Stimulated activated CD8-positive, alpha-beta memory T cell treated with anti-CD3 and anti-CD28 coated beads, Interleukin-12 subunit alpha, Interleukin-12 subunit beta, amount 100 ng/mL, for 4 hours (primary cell): Measurements from ENCODE around the gene FCF1.

Experiments
- DNase-seq: peaks from one replicate; pipeline ENCODE4 v3.0.0-alpha.2; 2020; ENCODE audit warnings: low read depth

Gene FCF1

DNA sequence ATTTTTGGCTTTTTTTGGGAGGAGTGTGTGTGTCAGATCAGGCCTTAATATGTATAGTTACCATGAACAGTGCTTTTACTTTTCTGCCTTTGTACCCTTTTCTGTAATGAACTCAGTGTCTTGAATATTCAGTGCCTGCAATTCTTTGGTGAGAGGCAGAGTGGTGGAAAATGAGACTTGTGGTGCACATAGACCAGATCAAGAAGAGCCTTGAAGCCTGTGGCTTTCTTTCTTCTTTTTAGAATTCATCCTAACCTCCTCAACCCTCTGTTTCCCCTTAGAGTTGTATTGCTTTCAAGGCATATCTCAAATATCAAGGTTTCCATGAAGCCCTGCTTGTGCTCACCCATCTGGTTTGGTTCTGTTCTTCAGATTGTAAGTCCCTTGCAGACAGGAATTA lies 52.8 kb downstream of the FCF1 start:
- no peak for DNase-seq

DNA sequence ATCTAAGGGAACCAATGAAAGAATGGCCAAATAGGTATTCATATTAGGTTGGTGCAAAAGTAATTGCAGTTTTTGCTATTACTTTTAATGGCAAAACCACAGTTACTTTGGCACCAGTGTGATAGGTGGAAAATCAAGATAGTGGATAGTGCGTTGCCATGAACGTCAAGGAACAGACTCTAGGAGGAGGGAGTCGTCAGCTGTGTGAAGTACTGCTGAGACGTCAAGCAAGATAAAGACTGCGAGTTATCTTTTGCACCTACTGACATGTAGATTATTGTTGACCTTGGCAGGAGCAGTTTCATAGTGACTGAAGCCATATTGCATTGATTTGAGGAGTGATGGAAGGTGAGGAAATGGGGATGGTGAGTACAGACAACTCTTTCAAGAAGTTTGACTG lies 58.5 kb downstream of the FCF1 start:
- DNase-seq = no peak

GRCh38 chr14:74784634-74785033 lies 71.7 kb downstream of the FCF1 start:
- DNase-seq = no peak

- DNase-seq = no peak
Measured at GRCh38 chr14:74785056-74785613, 72.2 kb downstream of the FCF1 start.

DNA sequence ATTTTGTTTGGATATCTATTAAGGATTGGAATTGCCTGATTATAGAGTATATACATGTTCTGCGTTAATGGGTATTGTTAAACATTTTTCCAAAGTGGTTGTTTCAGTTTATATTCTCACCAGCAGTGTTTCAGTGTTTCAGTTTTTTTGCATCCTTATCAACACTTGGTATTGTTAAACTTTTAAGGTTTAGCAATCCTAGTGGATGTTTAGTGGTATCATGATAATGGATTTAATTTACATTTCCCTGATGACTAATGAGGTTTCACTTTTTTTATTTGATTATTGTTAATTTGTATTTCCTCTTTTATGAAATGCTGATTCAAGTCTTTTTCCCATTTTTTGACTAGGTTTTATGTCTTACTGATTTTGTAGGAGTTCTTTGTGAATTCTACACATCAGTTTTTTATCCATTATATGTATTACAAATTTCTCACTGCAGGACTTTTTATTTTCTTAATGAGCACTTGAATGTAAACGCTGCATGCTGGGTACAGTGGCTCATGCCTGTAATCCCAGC lies 73.9 kb downstream of the FCF1 start:
- no peak for DNase-seq
